ENCODE results near the gene FRMPD2.
"Not testable (repeated sequence)": the region's sequence is repeated elsewhere in the genome, so short reads cannot be mapped to it uniquely, and the experiment has no call there.

The FRMPD2 gene

DNA sequence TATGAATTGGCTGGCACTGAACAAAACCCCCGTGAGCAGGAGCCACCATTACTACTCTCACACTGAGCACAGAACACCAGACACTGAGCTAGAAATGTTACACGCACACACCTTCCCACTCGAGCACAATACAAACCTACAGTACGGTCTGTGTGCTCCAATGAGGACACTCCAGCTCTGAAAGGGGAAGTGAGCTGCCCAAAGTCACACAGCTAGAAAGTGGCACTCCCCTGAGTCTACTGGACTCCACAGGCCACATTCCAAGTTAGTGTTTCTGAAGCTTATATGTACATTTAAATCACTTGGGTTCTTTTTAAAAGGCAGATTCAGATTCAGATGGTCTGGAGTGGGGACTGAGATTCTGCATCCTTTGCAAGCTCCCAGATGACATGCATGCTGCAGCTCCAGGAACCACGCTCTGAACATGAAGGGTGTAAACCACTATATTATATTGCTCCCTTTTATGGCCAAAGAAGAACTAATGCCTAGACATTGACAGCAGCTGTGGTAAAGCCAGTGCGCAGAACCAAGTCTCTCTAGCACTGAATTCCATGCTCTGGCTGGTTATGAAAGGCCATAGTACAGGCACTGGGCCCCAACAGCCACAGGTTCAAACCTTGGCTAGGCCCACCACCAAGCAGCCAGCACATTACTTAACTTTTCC is 77.1 kb downstream of the FRMPD2 start:
- no peak for DNase-seq (ENCODE audit: low read depth)

DNA sequence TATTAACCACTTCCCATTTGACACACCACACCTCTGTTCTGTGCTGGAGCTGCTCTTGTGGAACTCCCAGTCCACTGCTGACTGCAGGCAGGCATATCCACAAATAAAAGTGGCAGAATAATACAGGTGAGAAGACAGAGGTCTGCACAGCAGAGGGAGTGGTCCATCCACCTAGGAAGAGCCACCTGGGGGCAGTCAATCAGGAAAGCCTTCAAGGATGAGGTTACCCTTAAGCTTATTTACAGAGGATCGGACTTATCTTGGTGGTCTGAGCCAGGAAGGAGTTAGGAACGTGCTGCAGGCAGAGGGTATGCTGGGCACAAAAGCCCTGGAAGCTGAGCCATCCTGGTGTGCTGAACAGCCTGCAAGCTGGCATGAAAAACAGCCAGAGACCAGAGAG is 78.7 kb downstream of the FRMPD2 start:
- no peak for DNase-seq (ENCODE audit: low read depth)

DNA sequence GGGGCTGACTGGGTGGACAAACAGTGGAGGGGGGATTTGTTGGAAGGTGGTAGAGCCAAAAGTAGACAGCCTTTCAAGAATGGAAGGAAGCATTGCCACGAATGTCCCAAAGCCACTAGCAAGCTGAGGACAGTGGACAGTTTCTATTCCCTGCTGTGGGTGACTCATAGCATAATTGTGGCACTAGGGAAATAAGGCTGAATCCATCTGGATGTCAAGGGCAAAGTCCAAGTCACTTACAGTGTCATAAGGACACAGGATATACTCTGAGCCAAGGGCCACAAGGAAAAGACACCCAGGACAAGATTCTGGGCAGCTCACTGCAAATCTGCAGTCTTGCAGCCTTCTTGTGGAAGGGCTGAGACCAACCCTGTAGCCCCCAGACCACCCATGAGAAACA is 79.7 kb downstream of the FRMPD2 start:
- DNase-seq (ENCODE audit: low read depth), result no peak

DNA sequence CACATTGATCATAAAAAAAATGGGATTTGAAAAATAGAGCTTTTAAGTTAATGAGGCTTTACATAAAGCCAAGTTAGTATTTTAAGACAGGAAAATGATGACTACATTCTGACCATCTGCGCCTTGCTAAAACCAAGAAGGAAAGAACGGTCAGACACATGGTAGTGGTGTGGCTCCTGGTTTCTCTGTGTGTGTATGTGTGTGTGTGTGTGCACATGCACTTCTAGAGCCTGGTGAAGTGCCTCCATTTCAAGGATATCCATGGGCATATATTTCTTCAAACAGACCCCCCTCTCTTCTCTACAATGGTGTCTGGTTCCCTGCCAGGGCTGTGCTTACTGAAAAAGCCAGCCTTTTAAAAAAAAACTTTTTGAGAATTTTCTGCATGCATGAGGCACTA is 80.9 kb downstream of the FRMPD2 start:
- DNase-seq (ENCODE audit: low read depth), result no peak

DNA sequence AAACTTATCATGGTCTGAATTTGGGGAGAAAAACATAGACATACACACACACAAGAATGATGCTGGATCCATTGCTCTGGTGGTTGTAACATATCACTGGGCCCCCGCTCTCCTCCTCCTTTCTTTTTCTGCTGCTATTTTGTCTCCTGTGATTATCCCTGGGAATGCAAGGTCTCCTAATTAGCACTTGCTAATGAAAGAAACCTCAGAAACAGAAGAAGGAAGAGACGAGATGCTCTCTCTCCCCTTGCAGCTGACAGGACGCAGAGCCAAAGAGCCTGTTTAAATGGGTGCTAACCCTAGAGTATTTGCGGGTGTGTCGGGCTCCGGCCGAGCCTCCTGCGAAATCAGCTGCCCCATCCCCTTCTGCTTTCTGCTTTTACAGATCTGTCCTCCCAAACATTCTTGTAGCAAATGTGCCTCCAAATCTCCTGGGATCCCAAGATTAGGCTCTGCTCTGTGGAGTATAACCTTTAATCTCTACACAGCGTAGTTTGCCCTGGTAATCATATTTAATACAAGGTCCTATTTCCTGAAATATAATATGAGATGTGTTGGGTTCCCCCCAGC is 81.5 kb downstream of the FRMPD2 start:
- no peak for DNase-seq (ENCODE audit: low read depth)

DNA sequence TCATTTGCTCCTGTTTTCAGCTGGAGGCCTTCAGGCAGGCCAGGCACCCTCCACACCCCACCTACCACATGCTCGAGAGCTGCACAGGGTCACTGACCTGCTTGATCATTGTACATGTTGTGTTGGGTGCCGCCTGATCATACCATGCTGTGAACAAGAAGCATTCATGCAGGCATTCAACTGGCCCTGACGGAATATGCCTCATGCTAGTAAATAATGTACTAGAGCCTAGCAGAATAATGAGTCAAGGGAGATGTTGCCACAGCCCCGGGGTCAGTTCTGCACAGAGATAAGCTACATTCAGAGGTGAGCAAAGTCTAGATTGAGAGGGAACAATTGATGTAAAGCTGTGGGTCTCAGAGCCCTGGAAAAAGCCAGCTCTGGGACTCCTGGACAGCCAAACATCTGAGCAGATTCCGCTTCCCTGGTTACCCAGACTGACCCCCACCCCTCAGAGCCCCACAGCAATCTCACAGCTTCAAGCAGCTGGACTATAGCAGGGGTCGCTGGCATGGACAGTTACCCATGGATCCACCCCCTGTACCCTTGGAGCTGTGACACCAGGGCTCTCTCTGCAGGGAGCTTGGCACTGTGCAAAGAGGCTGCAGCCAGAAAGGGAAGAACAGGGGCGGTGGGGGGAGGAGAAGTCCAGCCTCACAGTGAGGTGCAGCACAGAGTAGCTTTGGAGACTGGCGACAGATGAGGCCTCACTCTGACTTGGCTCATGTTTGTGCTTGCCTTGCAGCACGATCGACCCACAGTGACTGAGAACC is 86.6 kb downstream of the FRMPD2 start:
- no peak for DNase-seq (ENCODE audit: low read depth)

DNA sequence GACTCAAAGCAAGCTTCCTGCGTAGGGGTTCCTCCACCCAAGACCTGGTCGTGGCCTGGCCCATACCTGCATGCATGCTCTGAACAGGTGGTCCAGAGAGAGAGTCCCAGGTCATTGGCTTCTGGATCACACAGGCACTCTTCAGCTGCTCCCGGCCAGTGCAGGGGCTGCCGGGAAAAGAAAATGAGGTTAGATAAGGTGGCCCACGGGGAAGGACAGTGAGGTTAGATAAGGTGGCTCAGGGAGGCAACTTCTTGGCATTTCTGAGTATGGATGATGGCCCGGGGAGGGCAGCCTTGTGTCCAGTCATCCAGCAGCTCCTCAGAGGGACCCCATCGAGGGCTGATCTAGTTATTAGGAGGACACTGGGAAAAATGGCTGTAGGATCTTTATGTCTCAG is 87.4 kb downstream of the FRMPD2 start:
- DNase-seq (ENCODE audit: low read depth), result no peak

DNA sequence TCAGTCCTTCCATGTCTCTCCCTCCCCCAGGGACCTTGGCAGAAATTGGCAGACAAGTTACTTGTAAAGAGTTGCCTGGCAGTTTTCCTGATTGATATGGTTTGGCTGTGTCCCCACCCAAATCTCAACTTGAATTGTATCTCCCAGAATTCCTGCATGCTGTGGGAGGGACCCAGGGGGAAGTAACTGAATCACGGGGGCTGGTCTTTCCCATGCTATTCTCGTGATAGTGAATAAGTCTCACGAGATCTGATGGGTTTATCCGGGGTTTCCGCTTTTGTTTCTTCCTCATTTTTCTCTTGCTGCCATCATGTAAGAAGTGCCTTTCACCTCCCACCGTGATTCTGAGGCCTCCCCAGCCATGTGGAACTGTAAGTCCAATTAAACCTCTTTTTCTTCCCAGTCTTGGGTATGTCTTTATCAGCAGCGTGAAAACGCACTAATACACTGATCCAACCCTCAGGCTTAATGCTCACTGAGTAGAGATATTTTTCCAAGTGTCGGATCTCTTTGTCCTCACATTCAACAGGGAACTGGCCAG is 88.2 kb downstream of the FRMPD2 start:
- not testable (repeated sequence) for DNase-seq (ENCODE audit: low read depth)

DNA sequence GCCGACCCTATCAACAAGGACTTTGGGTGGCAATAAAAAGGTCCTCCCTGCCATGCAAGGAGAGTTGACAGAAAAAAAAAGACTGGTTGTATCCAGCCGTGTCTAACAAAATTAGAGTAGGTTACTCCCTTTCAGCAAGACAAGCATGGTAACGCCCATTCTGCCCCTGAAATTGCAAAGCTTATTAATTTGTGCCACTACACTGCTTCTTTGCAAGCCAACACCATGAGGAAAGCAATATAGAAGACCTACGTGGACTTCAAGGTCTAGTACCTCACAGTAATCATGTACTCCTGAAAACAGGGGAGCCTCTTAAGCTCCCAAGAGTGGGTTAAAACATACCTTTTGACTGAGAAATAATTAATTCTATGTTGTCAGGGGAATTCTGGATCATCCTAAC is 90.3 kb downstream of the FRMPD2 start:
- DNase-seq (ENCODE audit: low read depth), result no peak

DNA sequence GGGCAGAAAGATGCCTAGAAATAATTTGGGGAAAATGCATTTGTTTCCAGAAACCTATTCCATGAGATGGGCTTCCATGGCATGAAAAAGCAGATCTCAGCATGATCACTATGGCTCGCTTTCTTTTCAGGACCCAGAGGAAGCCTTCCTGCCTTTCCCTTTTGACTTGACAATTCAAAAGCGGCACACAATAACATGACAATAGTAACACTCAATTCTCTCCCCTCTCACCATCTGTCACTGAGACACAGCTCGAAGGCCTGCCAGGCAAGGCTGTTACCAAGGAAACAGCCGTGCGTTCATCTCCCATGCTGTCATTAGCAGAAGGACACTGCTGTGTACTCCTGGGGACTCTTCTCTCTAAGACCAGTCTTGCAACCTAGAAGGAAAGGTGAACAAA is 101.8 kb downstream of the FRMPD2 start:
- not testable (repeated sequence) for DNase-seq (ENCODE audit: low read depth)

DNA sequence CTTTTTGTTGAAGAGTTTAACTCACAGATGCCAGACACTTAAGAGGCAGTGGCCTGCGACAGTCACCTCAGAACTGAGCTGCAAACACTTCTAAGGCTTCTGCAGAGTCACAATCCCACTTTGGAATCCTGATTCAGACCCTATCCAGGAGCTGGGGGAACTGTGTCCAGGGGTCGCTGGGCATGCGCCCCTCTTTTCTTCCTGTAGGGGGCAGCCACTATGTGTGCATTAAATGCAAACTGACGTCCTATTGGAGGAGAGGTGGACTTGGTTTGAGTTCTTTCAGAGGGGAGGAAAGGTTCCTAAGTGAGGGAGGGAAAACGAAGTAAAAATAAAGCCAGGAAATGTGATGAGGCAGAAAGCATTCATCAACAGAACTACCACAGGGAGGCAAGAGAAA is 113.8 kb downstream of the FRMPD2 start:
- not testable (repeated sequence) for DNase-seq (ENCODE audit: low read depth)

DNA sequence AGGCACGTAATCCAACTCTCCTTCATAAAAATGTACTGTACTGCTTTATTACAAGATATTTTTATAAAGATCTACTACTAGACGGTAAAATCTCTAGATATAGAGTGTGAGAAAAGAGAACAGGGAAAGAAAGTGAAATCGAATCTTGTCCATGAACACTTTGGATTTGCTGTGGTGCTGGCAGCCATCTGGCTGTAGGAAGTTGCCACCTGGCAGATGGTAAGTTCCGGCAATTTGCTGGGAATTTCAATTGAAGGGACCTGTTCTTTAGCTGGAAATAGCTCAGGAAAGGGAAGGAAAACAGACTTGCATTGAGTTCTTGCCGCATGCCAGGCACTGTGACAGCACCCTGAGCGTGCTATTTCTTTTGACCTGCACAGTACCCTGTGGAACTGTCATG is 114.3 kb downstream of the FRMPD2 start:
- not testable (repeated sequence) for DNase-seq (ENCODE audit: low read depth)

DNA sequence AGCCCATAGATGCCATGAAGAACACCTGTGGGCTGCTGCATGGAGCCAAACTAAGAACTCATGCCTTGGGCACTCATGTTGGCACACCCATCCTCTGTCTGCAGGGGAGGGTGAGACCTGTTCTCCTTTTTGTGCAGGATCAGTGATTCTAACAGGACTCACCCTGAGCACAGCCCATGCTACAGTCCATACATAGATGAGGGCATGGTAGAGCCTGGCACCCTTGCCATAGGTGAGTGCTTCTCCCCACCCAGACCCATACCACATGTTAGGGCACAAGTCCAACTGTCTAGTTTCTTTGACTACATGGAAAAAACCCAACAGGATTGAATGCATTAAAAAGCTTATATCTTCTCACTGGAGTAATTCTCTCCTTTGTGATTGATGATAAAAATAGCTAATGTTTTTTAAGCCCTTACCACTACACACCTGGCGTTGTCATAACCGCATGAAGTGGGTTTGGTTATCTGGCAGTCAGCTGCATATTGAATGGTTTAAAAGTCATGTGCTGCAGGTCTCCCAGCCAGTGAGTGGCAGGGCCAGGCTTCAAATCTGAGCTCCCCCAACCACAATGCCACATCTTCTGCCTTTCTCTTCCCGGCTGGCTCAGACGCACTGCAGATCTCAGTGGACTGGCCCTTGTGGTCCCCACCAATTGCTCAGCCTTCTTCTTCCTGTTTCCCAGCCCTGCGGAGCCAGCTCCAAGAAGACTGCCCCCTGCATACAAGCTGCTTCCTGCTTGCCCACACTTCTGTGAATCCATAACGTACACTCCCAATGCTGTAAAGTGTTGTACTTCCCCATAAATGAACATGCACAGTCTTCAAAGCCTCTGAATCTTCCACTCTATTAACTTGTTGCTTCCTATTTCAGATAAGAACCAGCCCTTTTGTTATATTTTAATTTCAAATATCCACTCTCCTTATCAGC is 120.0 kb downstream of the FRMPD2 start:
- not testable (repeated sequence) for DNase-seq (ENCODE audit: low read depth)

DNA sequence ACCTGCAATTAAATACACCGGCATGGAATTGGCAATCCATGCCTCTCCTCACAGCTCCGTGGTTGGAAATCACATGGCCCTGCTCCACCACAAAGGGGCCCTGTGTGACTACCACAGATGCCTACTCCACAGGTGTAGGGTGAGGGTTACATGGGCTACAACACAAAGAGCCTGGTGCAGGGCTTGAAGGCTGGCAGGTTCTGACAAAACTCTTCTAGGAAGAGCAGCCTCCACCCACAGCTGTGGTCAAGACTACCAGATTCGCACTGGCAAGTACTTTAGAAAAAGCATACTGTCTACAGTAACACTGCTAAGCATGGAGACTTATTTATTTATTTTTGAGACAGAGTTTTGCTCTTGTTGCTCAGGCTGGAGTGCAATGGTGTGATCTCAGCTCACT is 126.9 kb downstream of the FRMPD2 start:
- not testable (repeated sequence) for DNase-seq (ENCODE audit: low read depth)

DNA sequence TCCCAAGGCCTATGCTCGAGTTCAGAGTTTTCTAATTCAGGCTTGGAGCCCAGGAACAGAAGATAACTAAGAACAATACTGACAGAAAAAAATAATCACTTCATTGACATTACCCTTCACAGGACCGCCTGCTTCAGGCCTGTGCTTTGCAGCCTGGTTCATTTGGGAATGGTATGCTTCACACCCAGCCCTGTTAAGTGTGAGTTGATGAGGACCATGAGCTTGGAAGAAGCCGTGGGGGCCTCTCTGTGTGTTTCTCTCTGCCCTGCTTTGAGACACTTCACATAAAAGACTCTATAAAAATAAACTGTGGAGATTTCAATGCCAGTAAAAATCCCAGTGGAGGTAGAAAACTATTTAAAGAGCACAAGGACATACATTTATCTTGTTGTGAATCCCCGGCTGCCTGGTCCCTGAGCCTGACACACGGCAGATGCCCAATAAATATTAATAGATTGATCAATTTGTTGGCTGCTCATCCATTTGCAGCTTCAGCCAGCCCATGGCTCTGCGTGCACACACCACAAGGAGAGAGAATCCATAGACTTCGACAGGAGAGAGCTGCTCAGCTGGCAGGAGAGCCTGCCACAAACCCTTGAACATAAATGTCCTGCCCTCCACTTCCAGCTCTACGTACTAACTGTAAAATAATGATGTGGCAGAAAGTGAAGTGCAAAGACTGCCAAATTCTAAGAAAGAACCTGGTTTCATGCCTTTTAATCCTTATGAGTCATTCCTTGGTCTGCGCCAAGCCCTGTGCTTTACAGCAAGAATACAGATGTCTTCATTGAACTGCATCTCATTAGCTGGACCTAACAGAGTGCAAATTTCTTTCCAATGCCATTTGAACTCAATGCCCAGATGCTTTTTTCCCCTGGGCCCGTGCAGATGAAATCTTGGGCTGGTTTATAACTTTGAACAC is 130.5 kb downstream of the FRMPD2 start:
- DNase-seq (ENCODE audit: low read depth), result not testable (repeated sequence)

DNA sequence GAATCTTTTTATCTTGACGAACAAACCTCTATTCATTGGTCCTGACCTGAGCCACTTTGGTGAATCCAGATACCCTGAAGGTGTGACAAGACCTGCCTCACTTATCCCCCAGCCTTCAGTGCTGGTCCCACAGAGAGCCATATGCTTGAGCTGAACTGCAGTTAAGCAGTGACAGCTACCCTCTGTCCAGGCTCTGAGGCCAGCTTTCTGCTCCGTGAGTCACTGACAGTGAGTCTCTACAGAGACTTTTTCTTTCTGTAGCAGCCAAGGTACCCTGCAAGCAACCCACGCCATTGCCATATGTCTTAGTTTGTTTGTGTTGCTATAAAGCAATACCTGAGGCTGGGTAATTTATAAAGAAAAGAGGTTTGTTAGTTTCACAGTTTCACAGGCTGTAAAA is 133.5 kb downstream of the FRMPD2 start:
- not testable (repeated sequence) for DNase-seq (ENCODE audit: low read depth)

DNA sequence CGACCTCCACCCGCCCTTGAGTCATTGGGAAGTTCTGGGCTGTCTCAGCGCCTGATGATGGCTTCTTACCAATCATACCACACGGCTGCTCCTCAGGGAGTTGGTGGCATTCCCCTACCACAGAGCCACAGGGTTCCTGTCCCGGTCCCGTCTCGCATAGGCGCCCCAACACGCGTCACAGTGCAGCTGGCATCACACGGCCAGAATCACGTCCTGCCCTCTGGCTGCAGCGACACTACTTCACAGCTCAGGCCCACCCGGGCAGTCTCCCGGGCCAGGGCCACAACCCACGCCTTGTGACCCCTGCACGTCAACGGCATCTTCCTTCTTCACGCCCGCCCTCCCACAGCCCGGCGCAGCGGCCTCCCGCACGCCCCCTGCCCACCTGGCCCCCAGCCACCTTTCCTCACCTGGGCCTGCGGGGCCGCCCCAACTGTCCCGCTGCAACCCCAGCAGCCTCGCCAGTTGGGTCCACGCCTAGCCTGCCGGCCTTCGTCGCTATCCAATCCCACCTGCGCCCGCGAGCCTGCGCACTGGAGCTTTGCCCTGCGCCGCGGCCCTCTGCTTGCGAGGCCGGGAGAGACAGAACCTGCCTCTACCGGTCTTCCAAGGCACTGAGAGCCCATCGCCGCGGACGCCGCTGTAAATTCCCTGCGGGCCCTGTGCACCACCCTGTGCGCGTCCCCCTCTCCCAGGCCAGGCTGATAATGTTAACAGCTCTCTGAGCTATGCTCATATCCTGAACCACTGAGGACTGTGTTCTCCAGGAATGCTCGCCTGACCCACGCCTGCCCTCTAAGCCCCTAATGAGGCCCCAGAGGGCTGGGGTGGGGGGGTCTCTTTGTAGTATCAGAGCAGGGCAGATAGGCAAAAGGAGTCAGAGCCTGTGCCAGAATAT is 134.3 kb downstream of the FRMPD2 start:
- not testable (repeated sequence) for DNase-seq (ENCODE audit: low read depth)

DNA sequence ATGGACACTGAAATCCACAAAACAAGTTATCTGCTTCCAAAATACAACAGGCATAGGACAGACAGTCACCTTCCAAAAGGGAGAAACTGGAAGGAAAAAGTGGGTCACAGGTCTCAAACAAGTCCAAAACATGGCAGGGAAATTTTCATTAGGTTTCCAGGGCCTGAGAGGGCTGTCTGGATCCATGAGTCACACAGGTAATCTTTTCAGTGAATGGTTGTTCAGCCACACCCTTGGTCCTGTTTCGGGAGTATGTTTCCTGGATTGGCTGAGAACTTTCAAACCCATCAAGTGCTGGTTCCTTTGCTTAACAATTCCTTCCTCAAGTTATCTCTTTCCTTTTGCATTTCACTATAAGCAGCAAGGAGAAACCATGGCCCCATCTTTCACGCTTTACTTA is 145.5 kb downstream of the FRMPD2 start:
- DNase-seq (ENCODE audit: low read depth), result not testable (repeated sequence)

DNA sequence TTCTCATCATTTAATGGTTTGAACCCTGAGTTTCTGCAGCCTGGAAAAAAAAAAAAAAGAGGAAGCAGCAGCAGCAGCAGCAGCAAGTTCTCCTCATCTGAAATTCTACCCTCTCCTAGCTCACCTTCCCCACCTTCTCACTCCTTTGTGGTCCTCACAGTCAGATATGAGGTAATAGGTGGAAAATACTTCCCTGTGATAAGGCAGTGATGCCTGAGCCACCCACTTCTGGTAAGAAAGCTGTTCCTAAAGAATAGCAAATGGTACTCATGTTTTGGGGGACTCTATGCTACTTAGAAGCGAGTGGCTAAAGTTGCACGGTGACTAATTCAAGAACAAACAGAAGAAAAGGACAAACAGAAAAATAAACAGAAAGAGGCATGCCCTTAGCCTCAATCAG is 148.2 kb downstream of the FRMPD2 start:
- DNase-seq (ENCODE audit: low read depth), result not testable (repeated sequence)

DNA sequence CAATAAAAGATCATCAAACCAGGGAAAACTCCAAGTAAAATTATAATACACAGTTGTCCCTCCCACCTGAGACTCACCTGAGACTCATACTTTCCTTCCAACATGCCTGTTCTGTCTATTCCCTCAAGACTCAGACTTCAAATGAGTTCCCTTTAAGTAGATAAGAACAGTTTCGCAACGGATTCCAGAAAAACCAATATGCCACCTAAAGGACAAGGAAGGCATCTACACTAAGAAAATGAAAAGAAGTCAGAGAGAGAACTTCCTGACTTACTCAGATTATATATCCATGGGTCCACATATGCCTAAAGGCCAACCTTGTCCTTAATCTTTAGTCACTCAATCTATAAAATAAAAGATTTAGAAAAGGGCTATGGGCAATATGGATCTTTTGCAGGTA is 148.9 kb downstream of the FRMPD2 start:
- DNase-seq (ENCODE audit: low read depth), result not testable (repeated sequence)

All from stimulated activated CD8-positive, alpha-beta memory T cell treated with anti-CD3 and anti-CD28 coated beads, Interleukin-12 subunit alpha, Interleukin-12 subunit beta, amount 100 ng/mL, for 4 hours (primary cell).